Activated CD4-positive, CD25-positive, alpha-beta regulatory T cell treated with anti-CD3 and anti-CD28 coated beads, Interleukin-2, amount 50 U/mL, for 16 hours (primary cell): ENCODE measurements around the gene SLC44A2.

Experiments used
- DNase-seq: peaks from one replicate; pipeline ENCODE4 v3.0.0-alpha.2; 2020; ENCODE audit warnings: low read depth, low spot score

SLC44A2 gene

GRCh38 chr19:10682397-10683063, 57.2 kb downstream of the SLC44A2 start:
- no peak for DNase-seq

- DNase-seq: no peak
These were observed 57.7 kb downstream of the SLC44A2 start for GRCh38 chr19:10683064-10683426.

- no peak for DNase-seq
These were observed 58.2 kb downstream of the SLC44A2 start for GRCh38 chr19:10683582-10683981.

- no peak for DNase-seq
These were observed 59.9 kb downstream of the SLC44A2 start for GRCh38 chr19:10685210-10685609.

GRCh38 chr19:10686193-10686592, 60.8 kb downstream of the SLC44A2 start:
- no peak for DNase-seq

GRCh38 chr19:10686661-10687517, 61.5 kb downstream of the SLC44A2 start:
- DNase-seq: no peak

DNA sequence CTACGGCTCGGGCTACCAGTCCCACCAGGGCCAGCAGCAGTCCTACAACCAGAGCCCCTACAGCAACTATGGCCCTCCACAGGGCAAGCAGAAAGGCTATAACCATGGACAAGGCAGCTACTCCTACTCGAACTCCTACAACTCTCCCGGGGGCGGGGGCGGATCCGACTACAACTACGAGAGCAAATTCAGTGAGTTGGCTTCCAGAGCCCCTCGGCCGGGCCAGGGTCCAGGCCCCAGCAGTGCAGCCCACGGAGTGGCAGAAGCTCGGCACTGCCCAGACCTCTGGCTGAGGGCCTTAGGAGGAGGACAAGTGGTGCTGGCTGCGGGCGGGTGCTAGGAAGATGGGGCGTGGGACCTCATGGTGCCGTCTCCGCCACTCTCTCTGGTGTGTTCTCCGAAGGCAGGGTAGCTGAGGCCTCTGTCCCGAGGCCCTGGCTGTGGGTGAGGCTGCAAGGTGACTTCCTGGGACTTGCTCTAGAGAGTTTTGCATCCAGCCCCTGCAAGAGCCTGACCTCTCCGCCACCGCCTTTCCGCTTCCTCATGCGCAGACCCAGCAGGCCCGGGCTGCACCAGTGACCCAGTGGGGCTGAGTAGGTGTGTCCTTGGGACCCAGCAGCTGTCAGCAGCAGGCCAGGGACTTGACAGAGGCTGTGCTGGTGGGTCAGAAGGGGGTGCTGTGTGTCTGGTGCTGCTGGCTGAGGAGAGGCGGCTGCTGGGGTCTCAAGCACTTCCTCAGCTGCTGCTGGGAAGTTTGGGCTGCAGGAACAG, 62.4 kb downstream of the SLC44A2 start:
- no peak for DNase-seq

- DNase-seq: no peak
These were observed 63.4 kb downstream of the SLC44A2 start for GRCh38 chr19:10688545-10689280.

DNA sequence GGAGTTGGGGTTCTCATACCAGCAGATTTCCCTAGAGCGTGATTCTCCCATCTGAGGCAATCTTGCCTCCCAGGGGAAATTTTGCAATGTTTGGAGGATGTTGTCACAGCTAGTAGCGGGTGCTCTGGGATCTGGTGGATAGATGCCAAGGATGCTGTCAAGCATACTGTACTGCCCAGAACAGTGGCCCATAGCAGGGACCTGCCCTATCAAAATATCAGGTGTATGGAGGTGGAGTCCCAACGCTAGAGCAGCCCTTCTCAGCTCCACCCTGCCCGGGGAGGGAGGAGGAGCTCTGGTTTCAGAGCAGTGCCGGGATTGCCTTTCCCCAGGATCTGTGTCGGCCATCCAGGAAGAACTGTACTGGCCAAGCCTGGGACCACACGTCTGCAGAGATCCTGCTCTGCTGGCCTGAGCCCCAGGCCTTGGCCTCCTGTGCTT, 65.0 kb downstream of the SLC44A2 start:
- no peak for DNase-seq

DNA sequence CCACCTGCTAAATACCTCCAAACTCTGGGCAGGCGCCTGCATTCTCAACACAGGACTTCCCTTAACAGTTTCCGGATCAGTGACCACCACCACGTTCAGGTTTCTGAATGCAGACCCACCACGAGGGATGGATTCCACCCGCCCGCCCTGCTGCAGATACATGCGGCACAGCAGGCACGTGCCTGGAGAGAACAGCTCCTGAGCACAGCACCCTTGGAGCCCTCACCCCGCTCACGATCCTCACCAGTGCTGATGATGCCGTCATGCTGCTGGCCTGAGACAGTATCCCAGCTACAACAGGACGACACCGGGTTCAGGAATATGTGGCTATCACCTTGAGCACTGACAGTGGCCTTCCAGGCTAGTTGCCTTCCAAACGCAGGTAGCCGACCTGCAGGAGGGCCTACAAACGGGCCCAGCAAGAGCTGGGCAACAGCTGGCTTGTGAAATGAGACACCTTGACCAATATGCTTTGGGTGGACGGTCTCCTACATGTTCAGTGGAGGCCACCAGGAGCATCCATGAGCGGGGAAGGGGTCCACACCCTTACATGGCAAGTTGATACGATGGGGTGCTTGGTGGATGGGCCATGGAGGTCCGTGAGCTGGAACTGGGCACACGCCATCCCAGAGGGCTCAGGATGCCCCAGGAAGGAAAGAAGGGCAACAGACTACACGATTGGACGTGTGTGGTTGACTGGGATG, 66.0 kb downstream of the SLC44A2 start:
- no peak for DNase-seq

GRCh38 chr19:10691883-10692282, 66.5 kb downstream of the SLC44A2 start:
- DNase-seq: no peak

DNA sequence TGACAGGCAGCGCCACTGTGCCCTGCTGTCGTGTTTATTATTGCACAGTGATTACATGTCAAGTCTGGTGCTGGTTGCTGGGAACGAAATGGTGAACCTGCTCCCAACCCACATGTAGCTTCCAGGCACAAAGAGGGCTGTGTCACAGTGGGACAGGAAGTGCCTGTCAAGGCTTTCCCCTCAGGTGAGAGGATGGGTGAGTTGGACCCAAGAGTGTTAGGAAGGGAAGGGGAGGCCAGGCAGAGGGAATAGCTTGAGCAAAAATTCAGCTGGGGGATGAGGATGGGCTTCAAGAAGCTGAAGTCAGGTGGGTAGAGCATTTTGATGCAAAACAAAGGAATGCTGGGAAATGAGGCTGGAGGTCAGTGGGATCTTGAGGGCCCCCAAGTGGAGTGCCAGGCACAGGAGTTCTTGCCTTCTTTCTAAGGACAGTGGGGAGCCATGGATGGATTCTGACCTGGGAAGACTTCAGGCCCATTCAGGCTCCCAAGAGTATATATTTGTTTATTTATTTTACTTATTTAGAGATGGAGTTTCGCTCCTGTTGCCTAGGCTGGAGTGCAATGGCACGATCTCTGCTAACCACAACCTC, 67.4 kb downstream of the SLC44A2 start:
- DNase-seq: no peak
